Tibial artery (tissue), 4 donors: ENCODE measurements around the gene CLEC1A.
A peak's percentile ranks its signal among the peaks of the same experiment; 100 is the strongest.

Source experiments
- DNase-seq, 2 donors: peaks; one replicate each; pipeline ENCODE4 v3.0.0-alpha.2; 2019
- H3K27ac ChIP-seq, 2 donors: fragments of 200-600 bp; sonication (generic) in 1 of 2; 1 replicate in 1 of 2; 2 replicates in 1 of 2; pipeline ENCODE4 v1.5.1; 2018 to 2019; ENCODE audit warnings: mild to moderate bottlenecking in 1 of 2
- H3K27me3 ChIP-seq, 2 donors: fragments of 200-600 bp; sonication (generic) in 1 of 2; one replicate each; pipeline versions ENCODE4 v1.5.1 to v1.6.0; 2016 to 2019
- H3K36me3 ChIP-seq, 3 donors: fragments of 200-600 bp; sonication (generic) in 2 of 3; one replicate each; pipeline ENCODE4 v1.5.1; 2016 to 2019; ENCODE audit warnings: mild to moderate bottlenecking in 2 of 3
- H3K4me1 ChIP-seq, 4 donors: fragments of 200-600 bp; sonication (generic) in 2 of 4; 1 replicate in 3 of 4; 2 replicates in 1 of 4; pipeline ENCODE4 v1.5.1; 2016 to 2019
- H3K4me3 ChIP-seq, 2 donors: fragments of 200-600 bp; sonication (generic) in 1 of 2; 1 replicate in 1 of 2; 2 replicates in 1 of 2; pipeline ENCODE4 v1.5.1; 2018 to 2019; ENCODE audit warnings: mild to moderate bottlenecking in 2 of 2
- H3K9me3 ChIP-seq, 3 donors: fragments of 200-600 bp; sonication (generic) in 1 of 3; one replicate each; pipeline ENCODE4 v1.5.1; 2016 to 2019
- intact Hi-C: fragments of 100-400 bp; cut with DNase I; formaldehyde crosslinking; loops from one replicate; pipeline ENCODE4 v1.15.0; 2023; ENCODE audit warnings: low total_unique reads
- TF ChIP-seq, protein P1 (sequence below), 2 experiments: fragments of 200-600 bp in 1 of 2; fragments of 450-650 bp in 1 of 2; IDR thresholded peaks; one replicate each; pipeline ENCODE4 v1.5.1; 2017 to 2019; ENCODE audit warnings: antibody characterized with exemption in 2 of 2, mild to moderate bottlenecking in 1 of 2, moderate library complexity in 1 of 2

CLEC1A gene

GRCh38 chr12:10135126-10135525 is 36.3 kb upstream of the CLEC1A start:
- Histone ChIP-seq H3K27ac (no peak overlapping the region), H3K4me1 (no peaks in the 10 kb centered on the region), H3K9me3 (no peaks in the 10 kb centered on the region), H3K4me3 (no peak overlapping the region), H3K27me3 (no peaks in the 10 kb centered on the region), H3K36me3 (no peaks in the 10 kb centered on the region)
- TF ChIP-seq, protein P1, sequence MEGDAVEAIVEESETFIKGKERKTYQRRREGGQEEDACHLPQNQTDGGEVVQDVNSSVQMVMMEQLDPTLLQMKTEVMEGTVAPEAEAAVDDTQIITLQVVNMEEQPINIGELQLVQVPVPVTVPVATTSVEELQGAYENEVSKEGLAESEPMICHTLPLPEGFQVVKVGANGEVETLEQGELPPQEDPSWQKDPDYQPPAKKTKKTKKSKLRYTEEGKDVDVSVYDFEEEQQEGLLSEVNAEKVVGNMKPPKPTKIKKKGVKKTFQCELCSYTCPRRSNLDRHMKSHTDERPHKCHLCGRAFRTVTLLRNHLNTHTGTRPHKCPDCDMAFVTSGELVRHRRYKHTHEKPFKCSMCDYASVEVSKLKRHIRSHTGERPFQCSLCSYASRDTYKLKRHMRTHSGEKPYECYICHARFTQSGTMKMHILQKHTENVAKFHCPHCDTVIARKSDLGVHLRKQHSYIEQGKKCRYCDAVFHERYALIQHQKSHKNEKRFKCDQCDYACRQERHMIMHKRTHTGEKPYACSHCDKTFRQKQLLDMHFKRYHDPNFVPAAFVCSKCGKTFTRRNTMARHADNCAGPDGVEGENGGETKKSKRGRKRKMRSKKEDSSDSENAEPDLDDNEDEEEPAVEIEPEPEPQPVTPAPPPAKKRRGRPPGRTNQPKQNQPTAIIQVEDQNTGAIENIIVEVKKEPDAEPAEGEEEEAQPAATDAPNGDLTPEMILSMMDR (IDR thresholded peaks at IDR 0.05), result no peak
- intact Hi-C loops, result no loop called here
- DNase-seq, result no peak

DNA sequence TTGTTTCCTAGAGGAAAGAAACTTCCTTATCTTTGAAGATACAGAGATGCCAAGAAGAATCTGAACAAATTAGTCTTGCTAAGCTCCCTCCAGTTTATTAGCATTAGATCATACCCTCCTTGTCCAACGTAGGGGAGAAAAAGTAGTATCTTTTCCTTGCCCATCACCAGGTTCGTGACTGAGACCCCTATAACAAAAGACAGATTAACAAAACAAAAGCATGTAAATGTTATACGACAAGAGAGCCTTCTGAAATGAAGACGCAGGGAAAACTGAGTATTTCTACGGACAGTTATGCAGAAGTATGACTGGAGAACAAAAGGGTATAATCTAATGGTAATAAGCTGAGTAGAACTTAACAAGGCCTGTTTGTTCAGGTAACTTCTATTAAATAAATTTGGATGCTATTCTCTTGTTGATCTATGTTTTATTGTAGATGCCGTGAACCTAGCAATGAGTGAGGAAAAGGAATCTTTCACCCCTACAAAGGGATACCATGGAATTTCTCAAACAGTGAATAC is 34.1 kb upstream of the CLEC1A start:
- Histone ChIP-seq H3K9me3 (no peaks in the 10 kb centered on the region), H3K27ac (no peak overlapping the region), H3K4me3 (no peak overlapping the region), H3K4me1 (no peaks in the 10 kb centered on the region), H3K27me3 (no peaks in the 10 kb centered on the region), H3K36me3 (no peaks in the 10 kb centered on the region)
- TF ChIP-seq, protein P1 (IDR thresholded peaks at IDR 0.05), result no peak
- DNase-seq, result no peak
- intact Hi-C loops, result no loop called here

DNA sequence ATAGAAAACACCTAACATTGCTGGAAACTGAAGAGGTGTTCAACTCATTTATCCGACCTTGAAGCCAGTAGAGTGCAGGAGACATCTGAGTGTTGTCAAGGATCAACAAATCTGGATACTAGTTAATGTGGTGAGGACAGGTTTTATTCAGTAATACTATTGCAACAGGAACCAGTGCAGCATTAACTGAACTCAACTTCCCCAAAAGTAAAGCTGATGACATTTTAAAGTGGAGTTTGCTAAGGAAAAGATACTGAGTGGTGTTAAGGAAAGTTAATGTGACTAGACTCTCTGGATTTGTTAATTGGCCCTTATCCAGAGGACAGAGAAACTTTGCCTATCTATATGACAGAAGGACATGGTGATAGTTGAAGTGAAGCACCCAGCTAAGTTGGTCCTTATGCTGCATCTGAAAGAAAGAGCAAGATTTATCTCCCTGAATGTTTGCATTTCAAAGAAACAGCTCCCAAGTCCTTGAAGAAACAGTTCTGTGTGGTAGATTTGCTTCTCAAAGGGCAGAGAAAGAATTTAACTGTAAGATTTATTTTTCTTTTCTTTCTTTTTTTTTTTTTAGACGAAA is 32.4 kb upstream of the CLEC1A start:
- H3K4me3 ChIP-seq, result no peak overlapping the region
- H3K36me3 ChIP-seq, result no peaks in the 10 kb centered on the region
- H3K27ac ChIP-seq, result no peak overlapping the region
- DNase-seq, result no peak
- TF ChIP-seq, protein P1 (IDR thresholded peaks at IDR 0.05), result no peak
- no peaks in the 10 kb centered on the region for H3K9me3 ChIP-seq
- H3K27me3 ChIP-seq, result no peaks in the 10 kb centered on the region
- H3K4me1 ChIP-seq, result no peaks in the 10 kb centered on the region
- intact Hi-C loops, result no loop called here

GRCh38 chr12:10130042-10130441 is 31.3 kb upstream of the CLEC1A start, which contains the start of gene CLEC7A:
Gene CLEC7A, minus strand, starts transcription at chr12:10130199. Its CDS starts 117 bp downstream, at chr12:10130082.
- TF ChIP-seq, protein P1 (IDR thresholded peaks at IDR 0.05), result no peak
- Histone ChIP-seq H3K4me3 (peak within 1 kb of the TSS; percentile 9 to 27), H3K4me1 (no peaks in the 10 kb centered on the region), H3K27me3 (no peaks in the 10 kb centered on the region), H3K36me3 (no peaks in the 10 kb centered on the region), H3K9me3 (no peaks in the 10 kb centered on the region), H3K27ac (no peak within 1 kb of the TSS)
- intact Hi-C loops, result no loop called here
- DNase-seq, result no peak

DNA sequence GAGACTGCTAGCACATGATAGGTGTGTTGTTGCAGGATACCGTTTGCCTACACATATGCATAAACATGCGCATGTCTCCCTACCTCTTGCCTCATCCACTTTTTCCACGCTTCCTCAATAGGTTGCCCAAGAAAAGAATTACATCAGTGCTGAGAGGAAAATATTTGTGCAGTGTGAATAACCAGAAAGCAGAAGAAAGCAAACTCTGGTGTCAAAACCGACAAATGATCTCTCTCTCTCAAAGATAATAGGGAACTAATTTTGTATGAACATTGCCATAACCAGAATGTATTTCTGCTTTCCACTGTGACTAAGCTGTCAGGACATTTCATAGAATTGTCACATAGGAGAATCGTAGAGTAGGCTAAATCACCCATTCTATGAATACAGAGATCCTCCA is 29.9 kb upstream of the CLEC1A start:
- intact Hi-C loops, result no loop called here
- DNase-seq, result no peak
- Histone ChIP-seq H3K27me3 (no peaks in the 10 kb centered on the region), H3K36me3 (no peaks in the 10 kb centered on the region), H3K27ac (no peak overlapping the region), H3K4me3 (peak overlapping the region in 1 of 2 donors; percentile 22), H3K4me1 (no peaks in the 10 kb centered on the region), H3K9me3 (no peaks in the 10 kb centered on the region)
- TF ChIP-seq, protein P1 (IDR thresholded peaks at IDR 0.05), result no peak
